Vagina (tissue), 2 donors: ENCODE results near the gene TMEM43.

Experiments used
- POLR2A ChIP-seq, 2 donors: fragments of 450-650 bp; IDR thresholded peaks; one replicate each; pipeline ENCODE4 v1.6.1; 2017; ENCODE audit warnings: antibody characterized with exemption in 2 of 2, mild to moderate bottlenecking in 2 of 2, moderate library complexity in 2 of 2
- TF ChIP-seq, protein P1 (sequence below), 3 experiments: fragments of 450-650 bp in 2 of 3; fragments of 200-600 bp in 1 of 3; sonication (generic) in 1 of 3; IDR thresholded peaks; one replicate each; pipeline ENCODE4 v1.5.1; 2017 to 2019; ENCODE audit warnings: antibody characterized with exemption in 3 of 3, mild to moderate bottlenecking in 2 of 3, moderate library complexity in 2 of 3

DNA sequence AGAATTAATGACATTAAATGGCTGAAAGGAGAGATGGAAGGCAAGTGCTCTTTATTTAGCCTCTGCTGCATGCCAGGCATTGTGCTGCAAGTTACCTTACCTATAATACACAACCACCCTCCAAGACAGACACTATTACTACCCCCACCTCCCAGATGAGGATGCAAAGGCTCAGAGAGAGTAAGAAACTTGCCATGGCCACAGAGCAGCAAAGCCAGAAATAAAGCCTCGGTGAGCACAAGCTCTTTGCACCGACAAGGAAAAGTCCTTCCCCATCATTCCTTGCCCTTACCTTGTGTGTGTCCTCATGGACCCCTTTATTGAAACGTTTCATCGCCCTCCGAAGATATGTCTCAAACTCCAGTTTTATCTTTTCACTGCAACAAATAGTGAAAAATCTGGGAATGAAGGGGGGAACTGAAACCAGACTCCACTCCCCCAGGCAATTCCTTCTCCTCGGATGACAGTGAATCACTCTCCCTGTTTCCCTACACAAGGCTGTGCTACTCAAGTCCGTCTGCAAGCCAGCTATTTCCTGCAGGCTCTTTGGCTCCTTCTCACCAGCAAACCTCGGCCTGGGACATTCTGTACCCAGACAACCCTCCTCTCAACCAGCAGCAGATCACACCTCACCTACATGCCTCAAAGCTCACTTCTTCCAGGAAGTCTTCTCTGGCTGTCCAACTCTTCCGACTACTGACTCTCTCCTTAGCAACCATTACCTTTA lies 42.2 kb downstream of the TMEM43 start:
- TF ChIP-seq POLR2A (IDR thresholded peaks at IDR 0.05) = no peak
- TF ChIP-seq, protein P1, sequence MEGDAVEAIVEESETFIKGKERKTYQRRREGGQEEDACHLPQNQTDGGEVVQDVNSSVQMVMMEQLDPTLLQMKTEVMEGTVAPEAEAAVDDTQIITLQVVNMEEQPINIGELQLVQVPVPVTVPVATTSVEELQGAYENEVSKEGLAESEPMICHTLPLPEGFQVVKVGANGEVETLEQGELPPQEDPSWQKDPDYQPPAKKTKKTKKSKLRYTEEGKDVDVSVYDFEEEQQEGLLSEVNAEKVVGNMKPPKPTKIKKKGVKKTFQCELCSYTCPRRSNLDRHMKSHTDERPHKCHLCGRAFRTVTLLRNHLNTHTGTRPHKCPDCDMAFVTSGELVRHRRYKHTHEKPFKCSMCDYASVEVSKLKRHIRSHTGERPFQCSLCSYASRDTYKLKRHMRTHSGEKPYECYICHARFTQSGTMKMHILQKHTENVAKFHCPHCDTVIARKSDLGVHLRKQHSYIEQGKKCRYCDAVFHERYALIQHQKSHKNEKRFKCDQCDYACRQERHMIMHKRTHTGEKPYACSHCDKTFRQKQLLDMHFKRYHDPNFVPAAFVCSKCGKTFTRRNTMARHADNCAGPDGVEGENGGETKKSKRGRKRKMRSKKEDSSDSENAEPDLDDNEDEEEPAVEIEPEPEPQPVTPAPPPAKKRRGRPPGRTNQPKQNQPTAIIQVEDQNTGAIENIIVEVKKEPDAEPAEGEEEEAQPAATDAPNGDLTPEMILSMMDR (IDR thresholded peaks at IDR 0.05) = no peak
